HEK293 (cell line): ENCODE data around the gene ZNF599.

ENCODE experiments used
- GLI4 ChIP-seq: fragments of 450-650 bp; formaldehyde crosslinking; IDR thresholded peaks from 2 replicates; pipeline ENCODE4 v1.5.1; 2016; ENCODE audit warnings: missing biosample characterization, missing genetic modification characterization
- GLIS1 ChIP-seq: fragments of 450-650 bp; formaldehyde crosslinking; IDR thresholded peaks from 2 replicates; pipeline ENCODE4 v1.5.1; 2016; ENCODE audit warnings: missing biosample characterization, missing genetic modification characterization
- KLF8 ChIP-seq: fragments of 450-650 bp; formaldehyde crosslinking; IDR thresholded peaks from 2 replicates; pipeline ENCODE4 v1.5.1; 2016; ENCODE audit warnings: missing biosample characterization, missing genetic modification characterization
- OVOL3 ChIP-seq: fragments of 450-650 bp; formaldehyde crosslinking; IDR thresholded peaks from 2 replicates; pipeline ENCODE4 v1.5.1; 2016; ENCODE audit warnings: missing biosample characterization, missing genetic modification characterization
- SETDB1 ChIP-seq: IDR thresholded peaks from one replicate; pipeline ENCODE4 v1.6.1; 2017; ENCODE audit warnings: mild to moderate bottlenecking, low read length, moderate library complexity, mixed read lengths; ENCODE audit not compliant: insufficient read length
- YY1 ChIP-seq: fragments of 450-650 bp; formaldehyde crosslinking; IDR thresholded peaks from 2 replicates; pipeline ENCODE4 v1.5.1; 2018; ENCODE audit warnings: missing biosample characterization, missing genetic modification characterization
- ZBTB10 ChIP-seq: fragments of 450-650 bp; formaldehyde crosslinking; IDR thresholded peaks from 2 replicates; pipeline ENCODE4 v1.5.1; 2016; ENCODE audit warnings: missing biosample characterization, missing genetic modification characterization
- ZBTB11 ChIP-seq: fragments of 450-650 bp; formaldehyde crosslinking; conservative IDR thresholded peaks from 2 replicates; pipeline ENCODE4 v1.5.1; 2016; ENCODE audit warnings: low read depth, missing biosample characterization, missing genetic modification characterization
- ZBTB17 ChIP-seq: fragments of 450-650 bp; formaldehyde crosslinking; IDR thresholded peaks from 2 replicates; pipeline ENCODE4 v1.5.1; 2016; ENCODE audit warnings: missing biosample characterization, missing genetic modification characterization
- ZEB2 ChIP-seq: fragments of 450-650 bp; formaldehyde crosslinking; IDR thresholded peaks from 2 replicates; pipeline ENCODE4 v1.5.1; 2016; ENCODE audit warnings: missing biosample characterization, missing genetic modification characterization
- ZNF221 ChIP-seq: fragments of 450-650 bp; formaldehyde crosslinking; IDR thresholded peaks from 2 replicates; pipeline ENCODE4 v1.5.1; 2017; ENCODE audit warnings: missing biosample characterization, missing genetic modification characterization, borderline replicate concordance
- ZNF416 ChIP-seq: fragments of 450-650 bp; formaldehyde crosslinking; IDR thresholded peaks from 2 replicates; pipeline ENCODE4 v1.5.1; 2016; ENCODE audit warnings: missing biosample characterization, missing genetic modification characterization
- ZNF513 ChIP-seq: fragments of 450-650 bp; IDR thresholded peaks from 2 replicates; pipeline ENCODE4 v1.5.1; 2018; ENCODE audit warnings: missing biosample characterization, missing genetic modification characterization
- ZNF521 ChIP-seq: fragments of 450-650 bp; formaldehyde crosslinking; IDR thresholded peaks from 2 replicates; pipeline ENCODE4 v1.5.1; 2017; ENCODE audit warnings: missing biosample characterization, mild to moderate bottlenecking, missing genetic modification characterization
- ZNF555 ChIP-seq: fragments of 450-650 bp; formaldehyde crosslinking; conservative IDR thresholded peaks from 2 replicates; pipeline ENCODE4 v1.5.1; 2017; ENCODE audit warnings: missing biosample characterization, mild to moderate bottlenecking, missing genetic modification characterization, inconsistent platforms
- ZNF585B ChIP-seq: fragments of 450-650 bp; formaldehyde crosslinking; IDR thresholded peaks from 2 replicates; pipeline ENCODE4 v1.5.1; 2016; ENCODE audit warnings: missing biosample characterization, missing genetic modification characterization
- ZNF610 ChIP-seq: fragments of 450-650 bp; formaldehyde crosslinking; IDR thresholded peaks from 2 replicates; pipeline ENCODE4 v1.5.1; 2016; ENCODE audit warnings: missing biosample characterization, missing genetic modification characterization, borderline replicate concordance
- ZNF623 ChIP-seq: fragments of 450-650 bp; formaldehyde crosslinking; IDR thresholded peaks from 2 replicates; pipeline ENCODE4 v1.5.1; 2016; ENCODE audit warnings: missing biosample characterization, missing genetic modification characterization
- ZNF768 ChIP-seq: fragments of 450-650 bp; formaldehyde crosslinking; IDR thresholded peaks from 2 replicates; pipeline ENCODE4 v1.5.1; 2018; ENCODE audit warnings: missing biosample characterization, mild to moderate bottlenecking, missing genetic modification characterization
- ZNF791 ChIP-seq: fragments of 450-650 bp; formaldehyde crosslinking; IDR thresholded peaks from 2 replicates; pipeline ENCODE4 v1.5.1; 2016; ENCODE audit warnings: missing biosample characterization, missing genetic modification characterization
- ZNF837 ChIP-seq: fragments of 450-650 bp; formaldehyde crosslinking; IDR thresholded peaks from 2 replicates; pipeline ENCODE4 v1.5.1; 2016; ENCODE audit warnings: missing biosample characterization, missing genetic modification characterization
- ZSCAN18 ChIP-seq: fragments of 450-650 bp; formaldehyde crosslinking; IDR thresholded peaks from 2 replicates; pipeline ENCODE4 v1.5.1; 2016; ENCODE audit warnings: missing biosample characterization, missing genetic modification characterization
- TF ChIP-seq, protein P1 (sequence below): fragments of 450-650 bp; formaldehyde crosslinking; IDR thresholded peaks from 2 replicates; pipeline ENCODE4 v1.5.1; 2016; ENCODE audit warnings: missing biosample characterization, missing genetic modification characterization
- TF ChIP-seq, protein P2 (sequence below): fragments of 450-650 bp; IDR thresholded peaks from 2 replicates; pipeline ENCODE4 v1.5.1; 2018; ENCODE audit warnings: missing biosample characterization, mild to moderate bottlenecking, missing genetic modification characterization
- TF ChIP-seq, protein P3 (sequence below): fragments of 450-650 bp; formaldehyde crosslinking; IDR thresholded peaks from 2 replicates; pipeline ENCODE4 v1.5.1; 2016; ENCODE audit warnings: missing biosample characterization, missing genetic modification characterization, borderline replicate concordance

The ZNF599 gene

GRCh38 chr19:34772697-34773554, at the start of gene ZNF599 (continued):
- peak; percentile 87 for TF ChIP-seq KLF8
- TF ChIP-seq GLIS1 (tag by site-specific recombination) = no peak
- TF ChIP-seq, protein P1, sequence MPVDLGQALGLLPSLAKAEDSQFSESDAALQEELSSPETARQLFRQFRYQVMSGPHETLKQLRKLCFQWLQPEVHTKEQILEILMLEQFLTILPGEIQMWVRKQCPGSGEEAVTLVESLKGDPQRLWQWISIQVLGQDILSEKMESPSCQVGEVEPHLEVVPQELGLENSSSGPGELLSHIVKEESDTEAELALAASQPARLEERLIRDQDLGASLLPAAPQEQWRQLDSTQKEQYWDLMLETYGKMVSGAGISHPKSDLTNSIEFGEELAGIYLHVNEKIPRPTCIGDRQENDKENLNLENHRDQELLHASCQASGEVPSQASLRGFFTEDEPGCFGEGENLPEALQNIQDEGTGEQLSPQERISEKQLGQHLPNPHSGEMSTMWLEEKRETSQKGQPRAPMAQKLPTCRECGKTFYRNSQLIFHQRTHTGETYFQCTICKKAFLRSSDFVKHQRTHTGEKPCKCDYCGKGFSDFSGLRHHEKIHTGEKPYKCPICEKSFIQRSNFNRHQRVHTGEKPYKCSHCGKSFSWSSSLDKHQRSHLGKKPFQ = no peak
- TF ChIP-seq ZNF623 (tag by site-specific recombination) = no peak
- TF ChIP-seq, protein P2, sequence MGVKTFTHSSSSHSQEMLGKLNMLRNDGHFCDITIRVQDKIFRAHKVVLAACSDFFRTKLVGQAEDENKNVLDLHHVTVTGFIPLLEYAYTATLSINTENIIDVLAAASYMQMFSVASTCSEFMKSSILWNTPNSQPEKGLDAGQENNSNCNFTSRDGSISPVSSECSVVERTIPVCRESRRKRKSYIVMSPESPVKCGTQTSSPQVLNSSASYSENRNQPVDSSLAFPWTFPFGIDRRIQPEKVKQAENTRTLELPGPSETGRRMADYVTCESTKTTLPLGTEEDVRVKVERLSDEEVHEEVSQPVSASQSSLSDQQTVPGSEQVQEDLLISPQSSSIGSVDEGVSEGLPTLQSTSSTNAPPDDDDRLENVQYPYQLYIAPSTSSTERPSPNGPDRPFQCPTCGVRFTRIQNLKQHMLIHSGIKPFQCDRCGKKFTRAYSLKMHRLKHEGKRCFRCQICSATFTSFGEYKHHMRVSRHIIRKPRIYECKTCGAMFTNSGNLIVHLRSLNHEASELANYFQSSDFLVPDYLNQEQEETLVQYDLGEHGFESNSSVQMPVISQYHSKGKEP = no peak
- no peak for TF ChIP-seq ZNF837 (tag by site-specific recombination)
- TF ChIP-seq ZNF768 (tag by site-specific recombination) = no peak
- peak; percentile 81 for TF ChIP-seq ZNF610
- no peak for TF ChIP-seq ZNF791 (tag by site-specific recombination)
- TF ChIP-seq SETDB1 = peak; percentile 56
- no peak for TF ChIP-seq ZNF555
- TF ChIP-seq ZNF221 (tag by site-specific recombination) = no peak
- no peak; the same call in 1 of the 2 replicates for TF ChIP-seq ZEB2 (tag by site-specific recombination)
- TF ChIP-seq ZBTB10 = no peak
- TF ChIP-seq ZNF416 = no peak
- peak; percentile 9; the same call in 1 of the 2 replicates for TF ChIP-seq ZNF513 (tag by site-specific recombination)
- TF ChIP-seq GLI4 = no peak
- no peak for TF ChIP-seq ZSCAN18 (tag by site-specific recombination)
- TF ChIP-seq ZBTB11 (tag by site-specific recombination) = peak; percentile 94
- no peak for TF ChIP-seq ZNF521 (tag by site-specific recombination)
- TF ChIP-seq ZNF585B = no peak; the same call in 1 of the 2 replicates
- TF ChIP-seq ZBTB17 = peak; percentile 78
- 0 out of 2 replicates have a peak, but pooled peaks have one; percentile 27 for TF ChIP-seq YY1 (tag by site-specific recombination)
- TF ChIP-seq, protein P3, sequence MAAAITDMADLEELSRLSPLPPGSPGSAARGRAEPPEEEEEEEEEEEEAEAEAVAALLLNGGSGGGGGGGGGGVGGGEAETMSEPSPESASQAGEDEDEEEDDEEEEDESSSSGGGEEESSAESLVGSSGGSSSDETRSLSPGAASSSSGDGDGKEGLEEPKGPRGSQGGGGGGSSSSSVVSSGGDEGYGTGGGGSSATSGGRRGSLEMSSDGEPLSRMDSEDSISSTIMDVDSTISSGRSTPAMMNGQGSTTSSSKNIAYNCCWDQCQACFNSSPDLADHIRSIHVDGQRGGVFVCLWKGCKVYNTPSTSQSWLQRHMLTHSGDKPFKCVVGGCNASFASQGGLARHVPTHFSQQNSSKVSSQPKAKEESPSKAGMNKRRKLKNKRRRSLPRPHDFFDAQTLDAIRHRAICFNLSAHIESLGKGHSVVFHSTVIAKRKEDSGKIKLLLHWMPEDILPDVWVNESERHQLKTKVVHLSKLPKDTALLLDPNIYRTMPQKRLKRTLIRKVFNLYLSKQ = no peak
- peak; percentile 97 for TF ChIP-seq OVOL3 (tag by site-specific recombination)
